Naive B cell (primary cell): ENCODE results near the gene EPDR1. TPM values are rescaled to one million over a fixed set of nuclear protein-coding genes. Genes with fewer than 3 reads are reported as not detected.
"Not testable (repeated sequence)": the region's sequence is repeated elsewhere in the genome, so short reads cannot be mapped to it uniquely, and the experiment has no call there.

Experiments used
- ATAC-seq, 2 donors: fragments of 150-1000 bp; cut with Tn5 transposase; 2 replicates each; pipeline ENCODE4 v1.10.0; 2021; ENCODE audit warnings: low read depth in 2 of 2, mild to moderate bottlenecking in 2 of 2, moderate library complexity in 2 of 2
- DNase-seq: peaks from one replicate; pipeline ENCODE4 v3.0.0; 2022
- H3K27ac Mint-ChIP-seq, 6 donors: one replicate each; pipeline ENCODE4 v1.8.0; 2020 to 2022; ENCODE audit warnings: mild to moderate bottlenecking in 6 of 6, mixed read lengths in 6 of 6, moderate library complexity in 5 of 6, inconsistent platforms in 2 of 6
- H3K27me3 Mint-ChIP-seq, 3 donors: one replicate each; pipeline ENCODE4 v1.8.0; 2021 to 2022; ENCODE audit warnings: mixed read lengths in 3 of 3, mild to moderate bottlenecking in 1 of 3
- H3K36me3 Mint-ChIP-seq, 2 donors: one replicate each; pipeline ENCODE4 v1.8.0; 2020 to 2022; ENCODE audit warnings: mixed read lengths in 2 of 2, inconsistent platforms in 1 of 2, mild to moderate bottlenecking in 1 of 2
- H3K4me1 Mint-ChIP-seq, 3 donors: one replicate each; pipeline ENCODE4 v1.8.0; 2020 to 2022; ENCODE audit warnings: mixed read lengths in 3 of 3, inconsistent platforms in 1 of 3, mild to moderate bottlenecking in 1 of 3, moderate library complexity in 1 of 3
- H3K4me3 Mint-ChIP-seq, 8 donors: one replicate each; pipeline ENCODE4 v1.8.0; 2020 to 2022; ENCODE audit warnings: mild to moderate bottlenecking in 8 of 8, mixed read lengths in 8 of 8, moderate library complexity in 8 of 8, inconsistent platforms in 2 of 8
- H3K9me3 Mint-ChIP-seq, 7 donors: one replicate each; pipeline ENCODE4 v1.8.0; 2020 to 2022; ENCODE audit warnings: mixed read lengths in 7 of 7, mild to moderate bottlenecking in 5 of 7, inconsistent platforms in 2 of 7, moderate library complexity in 1 of 7
- polyA plus RNA-seq, 6 donors: library from polyadenylated mRNA; unstranded; fragments of 300-500 nt; fragmentation: Illumina TruSeq; gene quantifications; one replicate each; pipeline ENCODE4 v1.2.3, GENCODE V29; 2021; ENCODE audit warnings: low read depth in 6 of 6

The EPDR1 gene
- polyA plus RNA-seq, 6 donors from 2014 or later, result 0.41 to 0.48 TPM; not detected in 4

DNA sequence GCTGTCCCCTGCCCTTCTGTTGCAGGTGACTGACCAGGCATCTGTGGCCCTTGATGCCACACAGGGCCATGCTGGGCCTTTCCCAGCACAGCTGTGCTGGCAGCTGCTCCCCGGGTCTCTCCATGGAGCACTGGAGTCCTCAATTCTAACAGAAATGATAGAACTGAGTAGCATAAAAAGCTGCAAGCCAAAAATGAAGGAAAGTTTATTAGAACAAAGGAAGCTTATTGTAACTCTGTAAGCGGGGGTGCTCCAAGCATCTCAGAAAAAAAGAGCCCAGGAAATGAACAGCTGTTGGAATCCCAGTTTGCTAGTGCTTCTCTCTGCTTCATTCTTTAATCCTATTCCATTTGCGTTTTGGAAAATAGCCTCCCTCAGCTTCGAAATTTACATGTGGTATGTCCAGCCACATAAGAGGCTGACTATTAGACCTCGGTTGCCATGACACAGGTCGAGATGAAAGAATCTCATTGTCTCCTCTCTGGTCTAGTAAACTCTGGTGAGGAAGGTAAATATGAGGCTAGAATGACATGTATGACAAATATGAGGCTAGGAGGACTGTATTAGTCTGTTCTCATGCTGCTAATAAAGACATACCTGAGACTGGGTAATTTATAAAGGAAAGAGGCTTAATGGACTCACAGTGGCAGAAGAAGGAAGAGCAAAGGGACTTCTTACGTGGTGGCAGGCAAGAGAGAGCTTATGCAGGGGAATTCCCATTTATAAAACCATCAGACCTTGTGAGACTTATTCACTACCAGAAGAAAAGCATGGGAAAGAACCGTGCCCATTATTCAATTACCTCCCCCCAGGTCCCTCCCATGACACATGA lies 23.7 kb downstream of the EPDR1 start:
- ATAC-seq, result no peak
- no peak overlapping the region for H3K27ac Mint-ChIP-seq
- H3K9me3 Mint-ChIP-seq, result peaks cover 0 to 3% (median 0%) of the 10 kb centered on the region in 7 donors
- no peak for DNase-seq
- no peak overlapping the region for H3K4me3 Mint-ChIP-seq
- H3K4me1 Mint-ChIP-seq, result no peaks in the 10 kb centered on the region
- H3K27me3 Mint-ChIP-seq, result no peaks in the 10 kb centered on the region
- no peaks in the 10 kb centered on the region for H3K36me3 Mint-ChIP-seq

DNA sequence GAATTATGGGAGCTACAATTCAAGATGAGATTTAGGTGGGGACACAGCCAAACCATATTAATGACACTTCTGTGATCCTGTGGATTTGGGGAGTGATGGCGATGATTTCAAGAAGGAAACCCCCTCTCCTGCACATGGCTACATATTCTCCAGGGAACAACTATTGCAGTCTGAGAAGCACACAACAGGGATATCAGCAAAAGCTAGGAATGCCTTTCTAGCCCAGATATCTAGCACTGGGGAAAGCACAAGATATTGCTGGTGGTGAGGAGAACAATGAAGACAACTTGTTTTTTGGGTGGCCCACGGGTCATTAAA lies 24.3 kb downstream of the EPDR1 start:
- Mint-ChIP-seq H3K36me3 (no peaks in the 10 kb centered on the region), H3K27ac (no peak overlapping the region), H3K27me3 (no peaks in the 10 kb centered on the region), H3K4me3 (no peak overlapping the region), H3K4me1 (no peaks in the 10 kb centered on the region), H3K9me3 (peaks cover 0 to 3% (median 0%) of the 10 kb centered on the region in 7 donors)
- no peak for ATAC-seq
- DNase-seq, result no peak

DNA sequence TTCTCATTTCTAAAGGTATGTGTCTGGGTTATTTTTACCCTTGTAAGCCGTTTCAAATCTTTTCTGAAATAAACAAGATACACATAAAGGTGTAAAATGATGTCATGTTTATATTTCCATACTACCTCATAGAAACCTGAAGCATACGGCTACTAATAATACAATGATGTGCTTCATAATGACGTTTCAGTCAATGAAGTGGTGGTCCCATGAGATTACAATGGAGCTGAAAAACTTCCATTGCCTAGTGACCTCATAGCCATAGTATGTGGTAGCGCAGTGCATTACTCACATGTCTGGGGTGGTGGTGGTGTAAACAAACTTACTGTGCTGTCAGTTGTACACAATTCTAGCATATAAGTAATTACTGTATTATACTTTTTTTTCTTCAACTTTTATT lies 24.9 kb downstream of the EPDR1 start:
- Mint-ChIP-seq H3K4me1 (no peaks in the 10 kb centered on the region), H3K4me3 (no peak overlapping the region), H3K27me3 (no peaks in the 10 kb centered on the region), H3K9me3 (peaks cover 0 to 3% (median 0%) of the 10 kb centered on the region in 7 donors), H3K27ac (no peak overlapping the region), H3K36me3 (no peaks in the 10 kb centered on the region)
- DNase-seq (no peak), ATAC-seq (no peak)

DNA sequence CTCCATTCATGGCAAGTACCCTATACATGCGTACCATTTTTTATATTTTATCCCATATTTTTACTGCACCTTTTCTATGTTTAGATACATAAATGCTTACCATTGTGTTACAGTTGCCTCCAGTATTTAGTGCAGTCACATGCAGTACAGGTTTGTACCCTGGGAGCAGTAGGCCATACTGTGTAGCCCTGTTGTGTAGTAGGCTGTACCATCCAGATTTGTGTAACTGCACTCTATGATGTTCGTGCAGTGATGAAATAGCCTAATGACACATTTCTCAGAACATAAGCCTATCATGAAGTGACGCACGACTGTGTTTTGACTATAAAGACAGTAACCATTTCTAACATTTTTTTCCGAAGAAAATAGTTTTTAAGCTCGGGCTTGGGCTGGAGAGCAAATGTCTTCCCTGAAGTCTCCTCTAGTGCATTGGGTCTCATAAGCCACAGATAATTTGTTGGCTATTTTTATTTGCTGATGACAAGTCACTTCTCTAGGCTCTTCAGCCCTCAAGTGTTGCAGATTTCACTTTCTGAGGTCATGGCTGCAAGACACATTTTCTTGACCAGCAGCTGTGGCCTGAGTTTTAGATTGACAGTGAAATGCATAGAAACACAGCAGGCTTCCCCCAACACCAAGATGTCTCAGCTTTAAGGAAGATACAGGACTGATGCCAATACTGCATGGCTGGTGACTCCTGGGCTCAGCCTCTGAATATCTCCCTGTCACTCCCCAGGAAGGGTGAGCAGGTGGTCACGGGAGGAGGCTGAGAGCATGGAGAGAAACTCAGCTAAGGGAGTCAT lies 26.9 kb downstream of the EPDR1 start:
- no peak overlapping the region for H3K4me3 Mint-ChIP-seq
- peaks cover 0 to 3% (median 0%) of the 10 kb centered on the region in 7 donors for H3K9me3 Mint-ChIP-seq
- DNase-seq (no peak), ATAC-seq (no peak)
- H3K4me1 Mint-ChIP-seq, result no peaks in the 10 kb centered on the region
- no peaks in the 10 kb centered on the region for H3K36me3 Mint-ChIP-seq
- H3K27ac Mint-ChIP-seq, result no peak overlapping the region
- H3K27me3 Mint-ChIP-seq, result no peaks in the 10 kb centered on the region

DNA sequence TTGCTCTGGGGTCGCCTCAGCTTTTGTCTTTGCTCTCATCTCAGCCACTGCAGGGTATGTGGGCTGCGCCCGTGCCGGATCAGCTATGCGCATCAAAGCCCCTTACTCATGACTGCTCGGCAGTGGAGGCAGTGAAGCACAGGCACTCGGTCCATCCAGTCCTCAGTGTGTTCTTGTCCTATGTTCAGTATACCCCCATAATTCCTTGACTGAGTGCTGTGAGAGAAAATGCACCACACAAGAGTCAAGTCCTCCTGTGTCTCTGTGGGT lies 27.4 kb downstream of the EPDR1 start:
- Mint-ChIP-seq H3K4me1 (no peaks in the 10 kb centered on the region), H3K27me3 (no peaks in the 10 kb centered on the region), H3K4me3 (no peak overlapping the region), H3K36me3 (no peaks in the 10 kb centered on the region), H3K9me3 (peaks cover 0 to 3% (median 0%) of the 10 kb centered on the region in 7 donors), H3K27ac (no peak overlapping the region)
- ATAC-seq (no peak), DNase-seq (no peak)

DNA sequence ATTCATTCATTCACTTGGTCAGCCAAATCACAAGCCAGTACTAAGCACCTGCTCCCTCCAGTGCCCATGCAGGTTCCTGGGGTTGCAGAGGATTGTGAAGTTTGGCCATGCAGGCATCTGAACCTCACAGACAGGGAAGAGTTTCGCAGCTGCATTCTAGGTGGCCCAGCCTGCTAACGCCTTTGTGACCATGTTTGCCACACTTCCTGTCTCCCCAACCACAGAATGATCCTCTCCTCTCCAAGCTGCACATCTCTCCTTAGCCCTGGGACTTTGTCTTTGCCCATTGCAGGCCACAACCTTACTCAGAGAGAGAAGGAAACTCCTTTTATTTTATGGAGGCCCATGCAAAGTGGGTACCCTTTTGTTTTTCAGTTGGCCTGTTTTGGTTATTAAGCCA lies 31.8 kb downstream of the EPDR1 start:
- no peak overlapping the region for H3K27ac Mint-ChIP-seq
- DNase-seq (no peak), ATAC-seq (no peak)
- H3K36me3 Mint-ChIP-seq, result no peaks in the 10 kb centered on the region
- no peaks in the 10 kb centered on the region for H3K27me3 Mint-ChIP-seq
- peaks cover 0 to 4% (median 0%) of the 10 kb centered on the region in 7 donors for H3K9me3 Mint-ChIP-seq
- no peak overlapping the region for H3K4me3 Mint-ChIP-seq
- H3K4me1 Mint-ChIP-seq, result peaks cover 0 to 4% (median 0%) of the 10 kb centered on the region in 3 donors

DNA sequence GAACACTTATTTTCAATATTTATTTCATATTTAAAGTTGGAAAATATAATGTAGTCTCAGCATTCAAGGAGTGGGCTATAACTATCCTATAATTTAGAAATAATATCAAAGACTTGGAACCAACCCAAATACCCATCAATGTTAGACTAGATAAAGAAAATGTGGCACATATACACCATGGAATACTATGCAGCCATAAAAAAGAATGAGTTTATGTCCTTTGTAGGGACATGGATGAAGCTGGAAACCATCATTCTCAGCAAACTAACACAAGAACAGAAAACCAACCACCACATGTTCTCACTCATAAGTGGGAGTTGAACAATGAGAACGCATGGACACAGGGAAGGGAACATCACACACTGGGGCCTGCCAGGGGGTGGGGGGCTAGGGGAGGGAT lies 33.8 kb downstream of the EPDR1 start:
- H3K4me3 Mint-ChIP-seq, H3K9me3 Mint-ChIP-seq, ATAC-seq, DNase-seq, H3K27ac Mint-ChIP-seq, H3K4me1 Mint-ChIP-seq, H3K36me3 Mint-ChIP-seq, H3K27me3 Mint-ChIP-seq: not testable (repeated sequence)

DNA sequence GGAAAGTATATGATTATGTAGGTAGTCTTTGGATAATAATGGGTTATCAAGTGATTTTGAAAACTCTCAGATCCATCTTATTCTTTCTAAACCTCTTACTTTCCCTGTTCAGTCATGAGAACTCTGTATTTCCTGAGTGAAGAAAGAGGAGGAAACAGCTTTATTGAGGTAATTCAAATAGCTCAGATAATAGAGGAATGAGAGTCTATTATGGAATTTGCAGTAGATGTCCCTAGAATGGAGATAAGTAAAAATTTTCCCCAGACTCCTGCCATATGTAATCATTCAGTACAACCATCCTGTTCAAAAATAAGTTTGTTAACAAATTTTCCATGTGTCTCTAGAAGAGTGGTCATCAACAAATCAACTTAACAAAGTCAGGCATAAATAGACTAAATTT lies 36.4 kb downstream of the EPDR1 start:
- Mint-ChIP-seq H3K4me1 (peaks cover 0 to 4% (median 0%) of the 10 kb centered on the region in 3 donors), H3K27ac (no peak overlapping the region), H3K36me3 (no peaks in the 10 kb centered on the region), H3K4me3 (no peak overlapping the region), H3K9me3 (peaks cover 0 to 4% (median 0%) of the 10 kb centered on the region in 7 donors), H3K27me3 (no peaks in the 10 kb centered on the region)
- no peak for DNase-seq
- ATAC-seq, result no peak

DNA sequence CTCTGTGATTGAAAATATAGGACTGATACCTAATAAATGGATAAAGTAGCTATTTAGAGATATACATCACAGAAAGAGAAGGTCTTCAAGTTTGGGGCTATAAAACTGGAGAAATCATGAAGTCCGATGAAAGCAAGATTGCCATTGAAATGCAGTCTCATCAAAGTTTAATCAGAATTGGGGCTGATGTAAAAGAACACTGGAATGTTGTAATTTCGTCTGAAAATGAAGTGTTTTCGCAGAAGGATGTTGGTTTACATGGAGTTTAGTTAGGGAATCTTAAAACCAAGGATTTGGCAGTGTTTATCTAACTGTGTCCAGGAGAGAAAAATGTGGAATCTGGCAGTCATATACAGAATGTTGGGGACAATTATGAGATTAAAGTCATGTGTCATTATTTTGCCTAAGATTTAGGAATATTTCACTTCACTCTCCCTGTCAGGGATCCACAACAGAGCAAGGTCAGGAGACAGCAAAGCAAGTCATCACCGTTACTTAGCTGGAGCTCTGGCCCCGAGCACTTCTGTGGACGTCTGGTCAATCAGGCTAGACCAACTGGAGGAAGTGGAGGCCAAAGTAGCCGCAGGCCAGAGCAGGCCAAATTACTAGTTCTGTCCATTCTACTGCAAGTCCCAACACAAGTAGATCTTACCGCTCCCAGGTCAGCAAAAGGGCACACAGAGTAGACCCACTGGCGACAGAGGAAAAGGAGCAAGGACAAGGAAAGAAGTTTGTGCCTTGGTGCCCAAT lies 37.0 kb downstream of the EPDR1 start:
- no peak overlapping the region for H3K27ac Mint-ChIP-seq
- no peak overlapping the region for H3K4me3 Mint-ChIP-seq
- H3K9me3 Mint-ChIP-seq, result peaks cover 0 to 4% (median 0%) of the 10 kb centered on the region in 7 donors
- no peaks in the 10 kb centered on the region for H3K36me3 Mint-ChIP-seq
- DNase-seq (no peak), ATAC-seq (no peak)
- H3K4me1 Mint-ChIP-seq, result peaks cover 0 to 4% (median 0%) of the 10 kb centered on the region in 3 donors
- no peaks in the 10 kb centered on the region for H3K27me3 Mint-ChIP-seq

DNA sequence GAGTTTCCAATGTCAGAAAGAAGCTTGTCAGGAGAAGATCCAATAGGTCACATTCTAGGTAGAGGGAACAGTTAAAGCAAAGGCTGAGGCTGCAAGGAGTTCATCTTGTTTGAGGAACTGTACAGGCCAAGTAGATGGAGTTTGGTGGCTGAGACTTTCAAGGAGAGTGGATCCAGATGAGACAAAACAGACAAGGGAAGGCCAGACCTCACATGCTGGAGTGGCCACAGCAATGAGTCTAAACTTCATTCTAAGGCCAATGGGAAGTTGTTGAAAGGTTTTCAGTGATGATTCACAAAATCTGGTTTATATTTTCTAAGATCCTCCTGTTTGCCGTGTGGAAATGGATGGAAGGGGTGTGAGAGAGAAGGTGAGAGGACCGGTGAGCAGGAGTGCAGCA lies 40.0 kb downstream of the EPDR1 start:
- no peak overlapping the region for H3K4me3 Mint-ChIP-seq
- no peaks in the 10 kb centered on the region for H3K36me3 Mint-ChIP-seq
- no peak overlapping the region for H3K27ac Mint-ChIP-seq
- no peaks in the 10 kb centered on the region for H3K27me3 Mint-ChIP-seq
- H3K4me1 Mint-ChIP-seq, result peaks cover 0 to 4% (median 0%) of the 10 kb centered on the region in 3 donors
- DNase-seq (no peak), ATAC-seq (no peak)
- H3K9me3 Mint-ChIP-seq, result peaks cover 0 to 4% (median 0%) of the 10 kb centered on the region in 7 donors

DNA sequence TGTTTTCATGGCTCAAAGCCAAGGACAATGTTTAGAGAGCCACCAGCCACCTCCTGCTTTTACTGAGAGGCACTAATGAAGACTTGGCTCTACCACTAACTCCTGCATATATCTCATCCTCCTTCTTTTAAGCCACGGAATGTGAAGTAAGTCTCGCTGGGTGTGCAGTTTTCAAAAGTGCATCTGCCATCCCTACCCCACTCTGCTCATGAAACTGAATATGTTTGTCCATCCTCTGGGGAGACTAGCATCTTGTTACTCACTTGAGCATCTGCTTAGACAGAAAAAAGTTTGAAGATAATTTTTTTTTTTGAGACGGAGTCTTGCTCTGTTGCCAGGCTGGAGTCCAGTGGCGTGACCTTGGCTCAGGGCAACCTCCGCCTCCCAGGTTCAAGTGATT lies 40.8 kb downstream of the EPDR1 start:
- ATAC-seq, result no peak
- no peak for DNase-seq

DNA sequence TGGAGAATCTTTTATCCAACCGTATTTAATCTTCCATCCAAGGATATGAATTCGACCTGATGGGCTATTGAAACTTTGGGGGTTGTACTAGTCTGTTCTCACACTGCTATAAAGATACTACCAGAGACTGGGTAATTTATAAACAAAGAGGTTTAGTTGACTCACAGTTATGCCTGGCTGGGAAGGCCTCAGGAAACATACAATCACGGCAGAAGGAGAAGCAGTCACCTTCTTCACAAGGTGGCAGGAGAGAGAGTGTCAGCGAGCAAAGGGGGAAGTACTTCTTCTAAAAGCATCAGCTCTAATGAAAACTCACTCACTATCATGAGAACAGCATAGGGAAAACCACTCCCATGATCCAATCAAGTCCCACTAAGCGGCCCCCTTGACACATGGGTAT lies 43.8 kb downstream of the EPDR1 start:
- no peak overlapping the region for H3K27ac Mint-ChIP-seq
- no peak for DNase-seq
- no peak for ATAC-seq
- H3K4me3 Mint-ChIP-seq, result no peak overlapping the region
- H3K27me3 Mint-ChIP-seq, result no peaks in the 10 kb centered on the region
- no peaks in the 10 kb centered on the region for H3K9me3 Mint-ChIP-seq
- no peaks in the 10 kb centered on the region for H3K36me3 Mint-ChIP-seq
- no peaks in the 10 kb centered on the region for H3K4me1 Mint-ChIP-seq

More for the DNA sequence above, 40.8 kb downstream of the EPDR1 start:
- Mint-ChIP-seq H3K9me3 (no peaks in the 10 kb centered on the region), H3K4me1 (no peaks in the 10 kb centered on the region), H3K36me3 (no peaks in the 10 kb centered on the region), H3K4me3 (no peak overlapping the region), H3K27ac (no peak overlapping the region), H3K27me3 (no peaks in the 10 kb centered on the region)

DNA sequence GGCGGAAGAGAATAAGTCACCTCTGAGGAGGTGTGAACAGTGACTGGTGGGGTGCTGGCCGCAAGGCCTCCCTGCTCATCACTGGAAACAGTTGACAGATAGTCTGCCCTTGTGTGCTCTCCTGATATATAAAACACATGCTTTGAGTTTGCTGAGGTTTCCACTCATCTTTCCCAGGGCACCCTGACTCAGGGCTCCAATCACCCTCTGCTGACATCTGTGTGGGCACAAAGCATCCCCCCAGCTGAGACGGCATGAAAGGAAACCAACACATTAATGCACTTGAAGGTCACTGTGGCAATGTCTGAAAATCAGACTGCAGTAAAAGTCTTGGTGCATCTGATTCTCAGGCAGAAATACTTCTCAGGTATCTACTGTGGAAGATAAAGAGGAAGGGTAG lies 49.8 kb downstream of the EPDR1 start:
- H3K36me3 Mint-ChIP-seq, result no peaks in the 10 kb centered on the region
- no peaks in the 10 kb centered on the region for H3K4me1 Mint-ChIP-seq
- H3K27ac Mint-ChIP-seq, result no peak overlapping the region
- H3K9me3 Mint-ChIP-seq, result no peaks in the 10 kb centered on the region
- H3K27me3 Mint-ChIP-seq, result no peaks in the 10 kb centered on the region
- ATAC-seq (no peak), DNase-seq (no peak)
- peak overlapping the region in 1 of 8 donors; percentile 48 for H3K4me3 Mint-ChIP-seq

DNA sequence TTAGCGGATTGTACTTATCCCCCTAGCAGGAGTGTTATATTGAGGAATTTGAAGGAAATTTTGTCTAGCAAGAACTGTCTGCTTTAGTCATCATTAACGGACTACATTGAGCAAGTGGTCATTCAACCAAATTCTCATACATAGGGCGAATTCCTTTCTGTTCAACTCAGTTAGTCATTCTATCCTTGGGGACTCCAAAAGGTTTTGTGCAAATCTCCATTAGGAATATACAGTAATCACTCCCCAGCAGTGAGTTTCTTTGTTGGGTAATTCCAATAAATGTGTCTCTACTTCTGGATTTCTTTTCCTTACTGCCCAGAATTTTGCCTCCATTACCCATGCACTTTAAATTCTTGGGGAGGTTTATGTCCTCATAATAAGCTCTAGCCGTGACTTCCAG lies 51.1 kb downstream of the EPDR1 start:
- no peaks in the 10 kb centered on the region for H3K9me3 Mint-ChIP-seq
- no peak overlapping the region for H3K27ac Mint-ChIP-seq
- no peak for DNase-seq
- no peak overlapping the region for H3K4me3 Mint-ChIP-seq
- H3K4me1 Mint-ChIP-seq, result no peaks in the 10 kb centered on the region
- H3K36me3 Mint-ChIP-seq, result no peaks in the 10 kb centered on the region
- ATAC-seq, result no peak
- H3K27me3 Mint-ChIP-seq, result no peaks in the 10 kb centered on the region
